Retinal pigment epithelial cell (primary cell): ENCODE data around the gene L3MBTL4.

Source experiments
- DNase-seq: peaks from one replicate; pipeline ENCODE4 v3.0.0-alpha.2; 2010; ENCODE audit warnings: low read depth
- H3K4me3 ChIP-seq: 2 replicates; pipeline ENCODE4 v1.5.1; 2011; ENCODE audit warnings: mild to moderate bottlenecking, low read length, control low read depth, moderate library complexity
- CTCF ChIP-seq: conservative IDR thresholded peaks from 2 replicates; pipeline ENCODE4 v1.5.1; 2011; ENCODE audit warnings: low read depth, low read length, control low read depth, inconsistent platforms

The L3MBTL4 gene

DNA sequence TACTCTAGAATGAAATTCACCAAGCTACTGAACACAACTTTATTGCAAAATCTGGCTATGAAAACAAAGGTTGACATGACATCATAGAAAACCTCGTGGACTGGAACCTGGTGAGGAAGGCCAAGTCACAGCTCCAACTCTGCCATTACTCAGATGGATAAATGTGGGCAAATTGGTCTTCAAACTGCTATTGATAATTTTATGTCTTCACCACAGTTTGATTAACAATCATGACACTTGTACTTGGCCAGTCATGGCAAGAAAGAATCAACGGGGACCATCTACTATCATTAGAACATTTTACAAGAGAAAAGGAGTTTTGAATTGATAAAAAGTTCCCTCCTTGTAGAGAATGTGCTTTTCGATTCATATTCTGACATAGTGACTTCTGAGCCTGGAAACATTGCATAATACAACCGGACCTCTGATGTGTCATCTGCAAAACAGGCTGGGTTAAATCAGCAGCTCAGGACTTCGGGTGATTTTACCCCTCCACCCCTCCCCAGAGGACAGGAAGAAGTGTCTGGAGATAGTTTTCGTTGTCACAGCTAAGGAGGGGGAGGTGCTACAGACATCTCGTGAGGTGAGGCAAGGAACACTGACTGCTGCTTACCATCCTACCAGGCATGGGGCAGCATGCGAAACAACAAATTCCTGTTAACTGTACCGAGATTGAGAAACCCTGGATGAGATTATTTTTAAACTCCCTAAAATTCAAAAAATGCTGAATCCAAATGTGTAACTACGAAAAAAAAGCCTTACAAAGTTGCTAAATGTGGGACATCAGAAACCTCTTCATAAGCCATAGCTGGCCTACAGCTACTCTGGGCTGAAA is 8.4 kb downstream of the L3MBTL4 start:
- no peak for TF ChIP-seq CTCF

DNA sequence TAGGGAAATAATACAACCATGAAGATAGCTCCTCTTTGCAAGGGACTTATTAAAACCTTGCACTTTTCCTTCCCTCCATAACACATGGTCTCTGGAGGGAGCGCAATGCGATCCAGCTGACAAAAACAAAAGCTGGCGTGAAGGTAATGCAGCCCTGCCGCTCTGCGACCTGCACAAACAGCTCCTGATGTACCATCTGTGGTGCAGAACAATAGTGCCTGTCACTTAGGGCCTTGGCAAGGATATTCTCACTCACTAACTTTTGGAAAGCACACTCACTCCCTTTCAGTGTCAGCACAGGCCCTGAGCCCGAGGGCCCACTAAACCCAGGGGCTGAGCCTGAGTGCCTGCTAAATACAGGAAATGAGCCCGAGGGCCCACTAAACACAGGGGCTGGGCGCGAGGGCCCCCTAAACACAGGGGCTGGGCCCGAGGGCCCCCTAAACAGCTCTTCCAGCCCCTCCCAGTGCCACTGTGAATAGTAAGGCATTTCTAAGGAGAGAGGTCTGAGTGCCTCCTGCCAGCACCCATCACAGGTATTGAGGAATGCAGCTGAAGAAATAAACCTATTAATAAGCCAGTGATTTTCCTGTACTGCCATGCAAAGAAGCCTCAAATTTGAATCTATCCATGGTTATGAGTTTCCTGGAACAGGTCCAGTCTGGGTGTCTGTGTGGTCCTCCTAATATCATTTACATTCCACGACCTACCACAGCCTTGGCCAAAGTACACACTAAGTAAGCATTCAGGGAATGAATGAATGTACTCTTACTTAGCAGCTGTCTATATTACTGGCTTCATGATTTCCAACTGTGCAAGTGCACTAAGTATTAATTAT is 9.3 kb downstream of the L3MBTL4 start:
- H3K4me3 ChIP-seq: no peak overlapping the region
- no peak for TF ChIP-seq CTCF
- no peak for DNase-seq

More for the DNA sequence above, 8.4 kb downstream of the L3MBTL4 start:
- H3K4me3 ChIP-seq: no peak overlapping the region
- no peak for DNase-seq

GRCh38 chr18:6404834-6405233 is 9.9 kb downstream of the L3MBTL4 start:
- H3K4me3 ChIP-seq: no peak overlapping the region
- no peak for DNase-seq
- no peak for TF ChIP-seq CTCF

DNA sequence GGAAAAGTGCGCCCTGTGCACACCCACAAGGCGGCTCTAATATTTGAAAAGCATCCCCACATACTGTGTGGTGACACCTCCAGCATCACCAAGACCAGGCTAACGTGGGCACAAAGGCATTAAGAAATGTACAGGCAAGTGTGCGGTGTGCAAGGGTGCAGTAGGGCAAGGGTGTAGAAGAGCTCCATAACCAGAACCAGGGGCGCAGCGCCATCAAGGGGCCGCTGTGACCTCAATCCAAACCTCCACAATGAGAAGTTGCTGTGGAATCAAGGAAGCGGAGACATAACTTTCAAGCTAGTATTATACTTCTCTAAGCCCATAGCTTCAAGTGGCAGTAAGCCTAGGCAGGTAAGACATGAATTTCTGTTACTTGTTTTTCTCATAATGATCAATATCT is 13.0 kb downstream of the L3MBTL4 start:
- DNase-seq: no peak
- H3K4me3 ChIP-seq: no peak overlapping the region
- TF ChIP-seq CTCF: peak; percentile 50

DNA sequence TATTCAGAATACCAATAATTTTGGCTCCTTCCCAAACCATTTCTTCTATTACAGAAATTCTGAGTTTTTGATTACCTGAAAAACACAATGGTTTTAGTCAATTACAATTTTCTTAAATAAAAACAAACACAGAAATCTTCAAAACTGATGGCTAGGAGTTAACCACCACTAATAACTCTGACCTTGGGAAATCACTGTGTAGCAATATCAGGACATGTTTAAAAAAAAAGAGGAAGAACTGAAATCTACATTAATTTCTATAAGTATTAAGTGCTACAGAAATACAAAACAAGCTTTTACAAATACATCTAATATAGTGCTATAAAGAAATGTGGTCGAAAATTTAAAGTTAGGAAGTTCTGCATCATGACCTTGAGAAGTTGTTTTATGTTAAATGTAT is 14.9 kb downstream of the L3MBTL4 start:
- TF ChIP-seq CTCF: no peak
- H3K4me3 ChIP-seq: no peak overlapping the region
- no peak for DNase-seq

DNA sequence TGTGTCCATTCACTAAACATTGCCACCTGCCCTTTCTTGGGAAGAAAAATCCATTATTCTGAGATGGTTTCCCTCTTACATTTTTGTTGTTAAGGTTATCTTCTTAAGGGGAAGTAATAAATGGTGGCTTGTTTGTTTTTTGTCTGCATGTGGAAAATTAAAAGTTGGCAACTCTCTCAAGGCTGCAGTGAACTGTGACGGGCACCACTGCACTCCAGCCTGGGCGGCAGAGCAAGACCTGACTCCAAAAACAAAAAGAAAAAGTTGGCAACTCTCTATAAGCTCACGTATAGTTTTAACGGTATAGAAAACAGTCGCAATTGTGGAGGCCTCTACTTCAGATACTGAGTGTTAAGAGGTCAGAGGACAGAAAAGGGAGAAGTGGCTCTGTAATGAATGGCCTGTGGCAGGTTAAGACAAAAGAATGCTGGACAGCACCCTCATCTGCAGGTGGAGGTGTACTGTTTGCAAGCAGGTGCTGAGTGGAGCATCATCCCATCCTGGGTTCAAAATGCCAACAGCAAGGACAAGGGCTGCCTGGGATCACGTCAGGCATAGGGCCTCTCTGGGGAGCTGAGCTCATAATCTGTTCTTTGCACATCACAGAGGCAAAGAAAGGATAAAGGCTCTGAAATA is 16.7 kb downstream of the L3MBTL4 start:
- no peak for TF ChIP-seq CTCF
- H3K4me3 ChIP-seq: no peak overlapping the region
- no peak for DNase-seq
